GM10266 (cell line): ENCODE measurements around the gene AFG1L.

Experiments
- DNase-seq: peaks from one replicate; pipeline ENCODE4 v3.0.0; 2012; ENCODE audit errors: extremely low spot score
- CTCF ChIP-seq: IDR thresholded peaks from 2 replicates; pipeline ENCODE4 v1.5.1; 2012; ENCODE audit warnings: mild to moderate bottlenecking, low read depth; ENCODE audit not compliant: control insufficient read depth, insufficient read depth; ENCODE audit errors: missing control alignments

Gene AFG1L

GRCh38 chr6:108550256-108550655 lies 255.4 kb downstream of the AFG1L start:
- no peak for TF ChIP-seq CTCF
- DNase-seq, result no peak

GRCh38 chr6:108555399-108556052 lies 260.7 kb downstream of the AFG1L start:
- TF ChIP-seq CTCF, result no peak
- no peak for DNase-seq

- DNase-seq, result no peak
- TF ChIP-seq CTCF, result no peak
Measured at GRCh38 chr6:108556250-108556649, 261.4 kb downstream of the AFG1L start.

GRCh38 chr6:108556866-108557493 lies 262.1 kb downstream of the AFG1L start:
- no peak for TF ChIP-seq CTCF
- no peak for DNase-seq

- peak; percentile 65 for DNase-seq
- no peak for TF ChIP-seq CTCF
Measured at GRCh38 chr6:108557494-108558371, 262.9 kb downstream of the AFG1L start.

- DNase-seq, result peak; percentile 95
- TF ChIP-seq CTCF, result no peak
Measured at GRCh38 chr6:108558372-108559096, 263.7 kb downstream of the AFG1L start.
